ENCODE measurements around the gene MYO18A. TPM values are rescaled to one million over a fixed set of nuclear protein-coding genes. Genes with fewer than 3 reads are reported as not detected.

MYO18A gene
- total and polyA plus RNA-seq, 10 of the 15 experiments (the other 5 are each of a cell fraction or from before 2014, with no cell fraction given): 2.9 to 66.0 (median 24.5) TPM

GRCh38 chr17:29115961-29116803 is 64.0 kb downstream of the MYO18A start:
- Histone ChIP-seq H3K9ac (ENCODE audit: control insufficient read depth, insufficient read depth, low read length) (no peak overlapping the region), H3K36me3 (ENCODE audit: control insufficient read depth in 2 of 2, insufficient read depth in 2 of 2, low read length in 1 of 2) (peaks cover 13 to 17% of the 10 kb centered on the region in 2 experiments; a peak in 3 of 4 replicates), H4K20me1 (ENCODE audit: control insufficient read depth, insufficient read depth) (peaks cover 4% of the 10 kb centered on the region; the same call in 1 of the 2 replicates), H3K4me1 (ENCODE audit: control insufficient read depth, insufficient read depth, low read length) (no peaks in the 10 kb centered on the region), H2AFZ (ENCODE audit: control insufficient read depth, low read depth, low read length) (no peak overlapping the region), H3K79me2 (ENCODE audit: control insufficient read depth, insufficient read depth, low read length) (no peaks in the 10 kb centered on the region), H3K27ac (ENCODE audit: control insufficient read depth, insufficient read depth) (no peak overlapping the region), H3K9me3 (replicated peaks; ENCODE audit: control insufficient read depth, insufficient read depth, low read length) (no peaks in the 10 kb centered on the region), H3K4me3 (no peak overlapping the region), H3K4me2 (ENCODE audit: control insufficient read depth, insufficient read depth) (no peak overlapping the region), H3K27me3 (replicated peaks in 1 of 2; ENCODE audit: control insufficient read depth in 2 of 2, insufficient read depth in 2 of 2, low read length in 1 of 2) (no peaks in the 10 kb centered on the region)
- ATAC-seq: peak; percentile 59
- TF ChIP-seq BCL11A (IDR thresholded peaks at IDR 0.05; ENCODE audit: low read depth, low read length) (no peak), CTCF (IDR thresholded peaks at IDR 0.05 in 2 of 3, conservative IDR thresholded peaks at IDR 0.05 in 1 of 3; ENCODE audit: control insufficient read depth in 2 of 3, extremely low read depth in 1 of 3, insufficient read depth in 1 of 3, low read depth in 3 of 3, low read length in 3 of 3) (peak; percentile 14 to 37 (median 31); a peak in 3 of 6 replicates), RBBP5 (conservative IDR thresholded peaks at IDR 0.05) (no peak), BHLHE40 (IDR thresholded peaks at IDR 0.05; ENCODE audit: borderline replicate concordance in 1 of 2, low read depth in 2 of 2, low read length in 1 of 2) (no peak), SRF (IDR thresholded peaks at IDR 0.05; ENCODE audit: low read depth in 2 of 2, low read length in 2 of 2) (0 out of 4 replicates have a peak, but pooled peaks of 1 of the 2 experiments have one; percentile 12), NBN (IDR thresholded peaks at IDR 0.05) (no peak), ZNF622 (IDR thresholded peaks at IDR 0.05) (no peak), E4F1 (IDR thresholded peaks at IDR 0.05; ENCODE audit: borderline replicate concordance, partially characterized antibody) (no peak)
- in situ Hi-C loops (cut with MboI): no loop called here
- BruUV-seq (replicated peaks): no TSS peak
- peak; percentile 18 for FAIRE-seq
- DNase-seq (ENCODE audit: low read depth, low spot score): no peak
- POLR2A ChIA-PET: interaction anchor here (0.5 to 2.2 kb wide), 3 partner anchors 151 to 567 kb away, joined by 3 to 5 read pairs (median 4); no protein-coding TSS in a partner anchor
- 73% methylated on average over 17 of the region's 20 CpGs for WGBS (ENCODE audit: insufficient coverage, insufficient replicate concordance, low lambda C conversion rate, missing lambda C conversion rate)
- CTCF ChIA-PET: interaction anchor here (0.6 to 17.7 kb wide), 49 partner anchors 8 to 472 kb away, joined by 3 to 415 read pairs (median 6); partner anchors contain the start of genes MYO18A, PHF12, PIPOX and TLCD1
- intact Hi-C loops (cut with micrococcal nuclease; ENCODE audit: unreplicated experiment): loop anchor here (10.0 kb wide), 1 partner anchor 391 kb away; the partner anchor contains the start of genes NEK8 and TLCD1
- RAD21 ChIA-PET (ENCODE audit: unreplicated experiment): interaction anchor here (1.0 to 7.1 kb wide), 14 partner anchors 16 to 565 kb away, joined by 3 to 170 read pairs (median 4); partner anchors contain the start of genes BLTP2, PHF12 and TLCD1
- SMC1A ChIA-PET (ENCODE audit: uncharacterized antibody, unreplicated experiment): interaction anchor here (0.8 to 2.9 kb wide), 12 partner anchors 10 to 472 kb away, joined by 3 to 68 read pairs (median 4); no protein-coding TSS in a partner anchor

Data from GM12878 (cell line).